ENCODE results near the gene ORC6.

DNA sequence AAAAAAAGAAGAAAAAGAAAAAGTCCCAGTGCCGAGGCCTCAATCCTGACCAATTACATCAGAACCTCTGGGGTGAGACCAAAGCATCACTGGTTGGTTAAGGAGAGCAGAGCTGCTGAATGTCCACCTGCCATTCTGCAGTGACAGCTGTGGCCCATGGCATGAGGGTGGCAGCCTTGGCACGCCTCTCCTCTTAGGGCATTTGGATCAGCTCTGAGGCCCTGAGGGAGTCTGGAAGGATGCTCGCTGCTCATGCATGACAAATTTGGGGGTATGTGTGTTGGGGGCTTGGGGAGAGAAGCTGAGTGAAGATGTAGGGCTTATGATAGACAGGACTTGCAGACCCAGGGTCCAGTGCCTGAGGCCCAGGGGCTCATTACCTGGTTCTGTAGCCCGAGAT, 32.4 kb downstream of the ORC6 start:
- TF ChIP-seq, protein P1, sequence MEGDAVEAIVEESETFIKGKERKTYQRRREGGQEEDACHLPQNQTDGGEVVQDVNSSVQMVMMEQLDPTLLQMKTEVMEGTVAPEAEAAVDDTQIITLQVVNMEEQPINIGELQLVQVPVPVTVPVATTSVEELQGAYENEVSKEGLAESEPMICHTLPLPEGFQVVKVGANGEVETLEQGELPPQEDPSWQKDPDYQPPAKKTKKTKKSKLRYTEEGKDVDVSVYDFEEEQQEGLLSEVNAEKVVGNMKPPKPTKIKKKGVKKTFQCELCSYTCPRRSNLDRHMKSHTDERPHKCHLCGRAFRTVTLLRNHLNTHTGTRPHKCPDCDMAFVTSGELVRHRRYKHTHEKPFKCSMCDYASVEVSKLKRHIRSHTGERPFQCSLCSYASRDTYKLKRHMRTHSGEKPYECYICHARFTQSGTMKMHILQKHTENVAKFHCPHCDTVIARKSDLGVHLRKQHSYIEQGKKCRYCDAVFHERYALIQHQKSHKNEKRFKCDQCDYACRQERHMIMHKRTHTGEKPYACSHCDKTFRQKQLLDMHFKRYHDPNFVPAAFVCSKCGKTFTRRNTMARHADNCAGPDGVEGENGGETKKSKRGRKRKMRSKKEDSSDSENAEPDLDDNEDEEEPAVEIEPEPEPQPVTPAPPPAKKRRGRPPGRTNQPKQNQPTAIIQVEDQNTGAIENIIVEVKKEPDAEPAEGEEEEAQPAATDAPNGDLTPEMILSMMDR (IDR thresholded peaks at IDR 0.05): no peak
- TF ChIP-seq EZH2 (IDR thresholded peaks at IDR 0.05): no peak

Data from neural progenitor cell (in vitro differentiated cells).